GM23338 (cell line): ENCODE results near the gene TRAK1. TPM values are rescaled to one million over a fixed set of nuclear protein-coding genes. Genes with fewer than 3 reads are reported as not detected.

Experiments
- ATAC-seq: fragments of 200-7000 bp; cut with Tn5 transposase; 3 replicates; pipeline ENCODE4 v1.9.1; 2020
- DNase-seq: peaks from one replicate; pipeline ENCODE4 v3.0.0-alpha.2; 2015; ENCODE audit warnings: low spot score
- H2AFZ ChIP-seq: fragments of 200-600 bp; sonication (generic); 2 replicates; pipeline ENCODE4 v1.8.0; 2016; ENCODE audit warnings: antibody characterized with exemption, mild to moderate bottlenecking, moderate library complexity
- H3F3A ChIP-seq: fragments of 200-600 bp; sonication (generic); replicated peaks from 2 replicates; pipeline ENCODE4 v1.8.0; 2017; ENCODE audit warnings: antibody characterized with exemption, mixed run types, low read depth
- H3K27ac ChIP-seq: fragments of 200-600 bp; sonication (generic); 2 replicates; pipeline ENCODE4 v1.6.1; 2016; ENCODE audit warnings: low read depth
- H3K27me3 ChIP-seq: fragments of 200-600 bp; sonication (generic); 2 replicates; pipeline ENCODE4 v1.8.0; 2016; ENCODE audit warnings: mild to moderate bottlenecking, mixed run types, moderate library complexity; ENCODE audit not compliant: insufficient read depth
- H3K36me3 ChIP-seq: fragments of 200-600 bp; sonication (generic); 2 replicates; pipeline ENCODE4 v1.8.0; 2016; ENCODE audit warnings: mild to moderate bottlenecking; ENCODE audit not compliant: insufficient read depth
- H3K4me1 ChIP-seq: fragments of 200-600 bp; sonication (generic); 2 replicates; pipeline ENCODE4 v1.8.0; 2016; ENCODE audit warnings: mild to moderate bottlenecking, moderate library complexity; ENCODE audit not compliant: insufficient read depth
- H3K4me2 ChIP-seq: fragments of 200-600 bp; sonication (generic); 2 replicates; pipeline ENCODE4 v1.7.1; 2017; ENCODE audit warnings: mixed run types
- H3K4me3 ChIP-seq: fragments of 200-600 bp; sonication (generic); 2 replicates; pipeline ENCODE4 v1.6.1; 2016; ENCODE audit warnings: mixed run types
- H3K79me2 ChIP-seq: fragments of 200-600 bp; sonication (generic); replicated peaks from 2 replicates; pipeline ENCODE4 v1.8.0; 2017; ENCODE audit warnings: mild to moderate bottlenecking; ENCODE audit not compliant: insufficient read depth
- H3K9me2 ChIP-seq: fragments of 200-600 bp; sonication (generic); 2 replicates; pipeline ENCODE4 v1.8.0; 2017; ENCODE audit not compliant: insufficient read depth
- H4K20me1 ChIP-seq: fragments of 200-600 bp; sonication (generic); replicated peaks from 2 replicates; pipeline ENCODE4 v1.8.0; 2017; ENCODE audit warnings: mild to moderate bottlenecking; ENCODE audit not compliant: insufficient read depth
- H3K27ac Mint-ChIP-seq: 2 replicates; pipeline ENCODE4 v1.8.0; 2020; ENCODE audit warnings: inconsistent platforms, mild to moderate bottlenecking, moderate library complexity, mixed read lengths
- H3K27me3 Mint-ChIP-seq: 3 replicates; pipeline ENCODE4 v1.8.0; 2022; ENCODE audit warnings: low read depth, mild to moderate bottlenecking, moderate library complexity, mixed read lengths, inconsistent platforms; ENCODE audit not compliant: insufficient read depth, poor library complexity
- H3K36me3 Mint-ChIP-seq: 3 replicates; pipeline ENCODE4 v1.8.0; 2021; ENCODE audit warnings: low read depth, mild to moderate bottlenecking, inconsistent platforms, moderate library complexity, mixed read lengths
- H3K4me1 Mint-ChIP-seq: 3 replicates; pipeline ENCODE4 v1.8.0; 2020; ENCODE audit warnings: mild to moderate bottlenecking, inconsistent platforms, mixed read lengths
- H3K4me3 Mint-ChIP-seq: 3 replicates; pipeline ENCODE4 v1.8.0; 2021; ENCODE audit warnings: moderate library complexity, mild to moderate bottlenecking, inconsistent platforms, mixed read lengths
- H3K9me3 Mint-ChIP-seq: 3 replicates; pipeline ENCODE4 v1.8.0; 2020; ENCODE audit warnings: moderate library complexity, mild to moderate bottlenecking, inconsistent platforms, mixed read lengths
- CREB1 ChIP-seq: fragments of 250-450 bp; sonication (Bioruptor Pico); IDR thresholded peaks from 2 replicates; pipeline ENCODE4 v1.5.0; 2020; ENCODE audit warnings: low read depth, mild to moderate bottlenecking, moderate library complexity
- CTCF ChIP-seq, 2 experiments: fragments of 200-600 bp in 1 of 2; sonication (generic) in 1 of 2; conservative IDR thresholded peaks; 2 replicates each; pipeline versions ENCODE4 v1.5.1 to v1.6.1; 2016 to 2017; ENCODE audit warnings: antibody characterized with exemption in 2 of 2, low read depth in 2 of 2, mild to moderate bottlenecking in 2 of 2, moderate library complexity in 1 of 2
- ETS1 ChIP-seq: IDR thresholded peaks from 2 replicates; pipeline ENCODE4 v1.6.1; 2016; ENCODE audit warnings: antibody characterized with exemption
- EZH2 ChIP-seq: fragments of 200-600 bp; sonication (generic); IDR thresholded peaks from one replicate; pipeline ENCODE4 v1.8.0; 2017; ENCODE audit warnings: antibody characterized with exemption, mild to moderate bottlenecking, low read depth; ENCODE audit not compliant: unreplicated experiment
- EZH2phosphoT487 ChIP-seq: fragments of 200-600 bp; sonication (generic); IDR thresholded peaks from one replicate; pipeline ENCODE4 v1.8.1; 2018; ENCODE audit warnings: antibody characterized with exemption; ENCODE audit not compliant: unreplicated experiment
- JUNB ChIP-seq: IDR thresholded peaks from one replicate; pipeline ENCODE4 v1.6.1; 2016; ENCODE audit warnings: antibody characterized with exemption; ENCODE audit not compliant: unreplicated experiment
- POLR2AphosphoS5 ChIP-seq: IDR thresholded peaks from 2 replicates; pipeline ENCODE4 v1.6.1; 2016; ENCODE audit warnings: antibody characterized with exemption, low read depth
- REST ChIP-seq: IDR thresholded peaks from one replicate; pipeline ENCODE4 v1.6.1; 2018; ENCODE audit warnings: antibody characterized with exemption; ENCODE audit not compliant: unreplicated experiment
- ZNF114 ChIP-seq: fragments of 250-450 bp; sonication (Bioruptor Pico); IDR thresholded peaks from 2 replicates; pipeline ENCODE4 v1.5.0; 2020; ENCODE audit warnings: mild to moderate bottlenecking, moderate library complexity
- ZNF331 ChIP-seq: fragments of 250-450 bp; sonication (Bioruptor Pico); IDR thresholded peaks from 2 replicates; pipeline ENCODE4 v1.5.0; 2020; ENCODE audit warnings: low read depth, mild to moderate bottlenecking, moderate library complexity
- ZNF462 ChIP-seq: fragments of 250-450 bp; sonication (Bioruptor Pico); IDR thresholded peaks from 2 replicates; pipeline ENCODE4 v1.5.0; 2020; ENCODE audit warnings: mild to moderate bottlenecking, moderate library complexity
- polyA plus RNA-seq: library from polyadenylated mRNA; unstranded; fragments of >200 nt; fragmentation: Nextera tagmentation; extraction: Ambion mirVana; gene quantifications from 2 replicates; pipeline ENCODE4 v1.2.1, GENCODE V29; 2016
- total RNA-seq: library from RNA; depleted of rRNA; stranded (reverse); fragments of >200 nt; shearing (Covaris generic); gene quantifications from 2 replicates; pipeline ENCODE4 v1.2.3, GENCODE V29; 2014

The TRAK1 gene
- total and polyA plus RNA-seq, 2 experiments from 2014 or later: 13.4 to 47.4 TPM

GRCh38 chr3:42144209-42144608 lies 53.1 kb downstream of the TRAK1 start:
- TF ChIP-seq ZNF462 (no peak), ZNF114 (no peak), POLR2AphosphoS5 (no peak), EZH2 (no peak), REST (no peak), CREB1 (no peak), EZH2phosphoT487 (no peak), ETS1 (no peak), ZNF331 (CRISPR knock-in tag) (no peak), JUNB (no peak), CTCF (conservative IDR thresholded peaks at IDR 0.05; ENCODE audit: low read depth in 2 of 2) (no peak)
- Mint-ChIP-seq H3K4me1 (peaks cover 15% of the 10 kb centered on the region), H3K9me3 (no peaks in the 10 kb centered on the region), H3K4me3 (no peak overlapping the region), H3K27ac (no peak overlapping the region; the same call in 1 of the 2 replicates), H3K36me3 (no peaks in the 10 kb centered on the region), H3K27me3 (peaks cover 1% of the 10 kb centered on the region)
- H3K27me3 ChIP-seq: no peaks in the 10 kb centered on the region
- H3K79me2 ChIP-seq: no peaks in the 10 kb centered on the region
- H3K9me2 ChIP-seq: no peaks in the 10 kb centered on the region
- peaks cover under 1% of the 10 kb centered on the region; the same call in 1 of the 2 replicates for H3K4me1 ChIP-seq
- H3K4me2 ChIP-seq: no peak overlapping the region
- no peak overlapping the region for H3K27ac ChIP-seq
- H3K36me3 ChIP-seq: no peaks in the 10 kb centered on the region
- H2AFZ ChIP-seq: no peak overlapping the region
- H3K4me3 ChIP-seq: no peak overlapping the region
- H4K20me1 ChIP-seq: no peaks in the 10 kb centered on the region
- no peaks in the 10 kb centered on the region for H3F3A ChIP-seq
- ATAC-seq (no peak), DNase-seq (no peak)
